Upper lobe of left lung (tissue), 4 donors: ENCODE data around the gene FUCA1.

Source experiments
- CTCF ChIP-seq, 6 experiments: fragments of 450-650 bp in 4 of 6; fragments of 200-600 bp in 2 of 6; sonication (generic) in 2 of 6; IDR thresholded peaks; one replicate each; pipeline ENCODE4 v1.5.1; 2016 to 2019; ENCODE audit warnings: antibody characterized with exemption in 6 of 6
- EP300 ChIP-seq, 4 donors: sonication (generic); formaldehyde crosslinking; IDR thresholded peaks; one replicate each; pipeline ENCODE4 v1.5.1; 2017; ENCODE audit warnings: antibody characterized with exemption in 4 of 4, control low read depth in 2 of 4
- POLR2A ChIP-seq, 4 donors: fragments of 450-650 bp; IDR thresholded peaks; one replicate each; pipeline ENCODE4 v1.5.1; 2016 to 2017; ENCODE audit warnings: antibody characterized with exemption in 4 of 4, mild to moderate bottlenecking in 2 of 4
- POLR2AphosphoS5 ChIP-seq, 2 donors: sonication (generic); formaldehyde crosslinking; IDR thresholded peaks; one replicate each; pipeline ENCODE4 v1.5.1; 2017; ENCODE audit warnings: antibody characterized with exemption in 2 of 2

GRCh38 chr1:23911921-23912320, 43.8 kb upstream of the FUCA1 start:
- TF ChIP-seq CTCF (IDR thresholded peaks at IDR 0.05) (no peak), POLR2AphosphoS5 (IDR thresholded peaks at IDR 0.05) (no peak), POLR2A (IDR thresholded peaks at IDR 0.05) (no peak), EP300 (IDR thresholded peaks at IDR 0.05) (no peak)
